Uterus (tissue), 4 donors: ENCODE data around the gene SDC1. TPM values are rescaled to one million over a fixed set of nuclear protein-coding genes. Genes with fewer than 3 reads are reported as not detected.

Experiments used
- DNase-seq, 2 donors: peaks; one replicate each; pipeline ENCODE4 v3.0.0-alpha.2; 2019 to 2020
- H3K27ac ChIP-seq, 2 donors: fragments of 200-600 bp; sonication (generic); 1 replicate in 1 of 2; 2 replicates in 1 of 2; pipeline ENCODE4 v1.5.1; 2016 to 2018
- H3K27me3 ChIP-seq, 2 donors: fragments of 200-600 bp; sonication (generic); one replicate each; pipeline ENCODE4 v1.5.1; 2018 to 2019; ENCODE audit warnings: control low read depth in 1 of 2
- H3K36me3 ChIP-seq, 2 donors: fragments of 200-600 bp; sonication (generic); one replicate each; pipeline ENCODE4 v1.5.1; 2019; ENCODE audit warnings: control low read depth in 1 of 2
- H3K4me1 ChIP-seq, 2 donors: fragments of 200-600 bp; sonication (generic); one replicate each; pipeline ENCODE4 v1.5.1; 2018 to 2019; ENCODE audit warnings: control low read depth in 1 of 2
- H3K4me3 ChIP-seq, 2 donors: fragments of 200-600 bp; sonication (generic); 1 replicate in 1 of 2; 2 replicates in 1 of 2; pipeline ENCODE4 v1.5.1; 2018 to 2019; ENCODE audit warnings: mild to moderate bottlenecking in 1 of 2
- H3K9me3 ChIP-seq, 2 donors: fragments of 200-600 bp; sonication (generic); one replicate each; pipeline ENCODE4 v1.5.1; 2019; ENCODE audit warnings: control low read depth in 1 of 2
- CTCF ChIP-seq, 4 experiments: fragments of 200-600 bp in 2 of 4; fragments of 450-650 bp in 2 of 4; sonication (generic) in 2 of 4; IDR thresholded peaks; one replicate each; pipeline ENCODE4 v1.5.1; 2016 to 2019; ENCODE audit warnings: antibody characterized with exemption in 4 of 4, mild to moderate bottlenecking in 2 of 4, moderate library complexity in 1 of 4
- POLR2A ChIP-seq, 2 donors: fragments of 450-650 bp; IDR thresholded peaks; one replicate each; pipeline ENCODE4 v1.6.1; 2016; ENCODE audit warnings: antibody characterized with exemption in 2 of 2, mild to moderate bottlenecking in 1 of 2, moderate library complexity in 1 of 2
- intact Hi-C: fragments of 100-400 bp; cut with DNase I; formaldehyde crosslinking; loops from one replicate; pipeline ENCODE4 v1.15.1; 2023; ENCODE audit warnings: low total_unique reads
- total RNA-seq, 4 donors: library from RNA; depleted of rRNA in 3 of 4; stranded (reverse); fragments of >200 nt in 3 of 4; gene quantifications; one replicate each; pipeline versions ENCODE4 v1.1.0 to v1.2.4, GENCODE V29; 2014 to 2023
- donor health status: DM: yes; HTN: yes; CAD: no.

Gene SDC1
- total RNA-seq, 4 donors from 2014 or later = 0.29 to 30.1 (median 3.0) TPM; not detected in 1

- no peaks in the 10 kb centered on the region for H3K9me3 ChIP-seq
- DNase-seq = no peak
- no peaks in the 10 kb centered on the region for H3K27me3 ChIP-seq
- TF ChIP-seq POLR2A (IDR thresholded peaks at IDR 0.05) (no peak), CTCF (IDR thresholded peaks at IDR 0.05) (no peak)
- no peaks in the 10 kb centered on the region for H3K4me1 ChIP-seq
- no peak overlapping the region for H3K4me3 ChIP-seq
- intact Hi-C loops = no loop called here
- no peak overlapping the region for H3K27ac ChIP-seq
- no peaks in the 10 kb centered on the region for H3K36me3 ChIP-seq
Measured at GRCh38 chr2:20194097-20195015, 30.6 kb downstream of the SDC1 start.

- H3K27ac ChIP-seq = no peak overlapping the region
- intact Hi-C loops = no loop called here
- no peaks in the 10 kb centered on the region for H3K36me3 ChIP-seq
- DNase-seq = no peak
- TF ChIP-seq CTCF (IDR thresholded peaks at IDR 0.05) (no peak), POLR2A (IDR thresholded peaks at IDR 0.05) (no peak)
- no peaks in the 10 kb centered on the region for H3K27me3 ChIP-seq
- no peak overlapping the region for H3K4me3 ChIP-seq
- no peaks in the 10 kb centered on the region for H3K4me1 ChIP-seq
- H3K9me3 ChIP-seq = no peaks in the 10 kb centered on the region
Measured at GRCh38 chr2:20193185-20193584, 31.7 kb downstream of the SDC1 start.

- H3K4me3 ChIP-seq = no peak overlapping the region
- H3K36me3 ChIP-seq = no peaks in the 10 kb centered on the region
- no peaks in the 10 kb centered on the region for H3K4me1 ChIP-seq
- TF ChIP-seq CTCF (IDR thresholded peaks at IDR 0.05) (no peak), POLR2A (IDR thresholded peaks at IDR 0.05) (no peak)
- intact Hi-C loops = no loop called here
- no peak overlapping the region for H3K27ac ChIP-seq
- H3K27me3 ChIP-seq = no peaks in the 10 kb centered on the region
- no peak for DNase-seq
- no peaks in the 10 kb centered on the region for H3K9me3 ChIP-seq
Measured at GRCh38 chr2:20192781-20193180, 32.1 kb downstream of the SDC1 start.

- no peak for DNase-seq
- H3K4me3 ChIP-seq = no peak overlapping the region
Measured at GRCh38 chr2:20191714-20192569, 33.0 kb downstream of the SDC1 start.

More at GRCh38 chr2:20191714-20192569, 33.0 kb downstream of the SDC1 start:
- Histone ChIP-seq H3K9me3 (no peaks in the 10 kb centered on the region), H3K4me1 (no peaks in the 10 kb centered on the region), H3K36me3 (no peaks in the 10 kb centered on the region), H3K27ac (no peak overlapping the region), H3K27me3 (no peaks in the 10 kb centered on the region)
- TF ChIP-seq POLR2A (IDR thresholded peaks at IDR 0.05) = no peak
- TF ChIP-seq CTCF (IDR thresholded peaks at IDR 0.05) = no peak
- intact Hi-C loops = no loop called here
